H1 (cell line): ENCODE data around the gene PLXNA3. TPM values are rescaled to one million over a fixed set of nuclear protein-coding genes. Genes with fewer than 3 reads are reported as not detected.

Source experiments
- CHD7 ChIP-seq: fragments of 300-600 bp; sonication (generic); IDR thresholded peaks from 2 replicates; pipeline ENCODE4 v1.7.1; 2012; ENCODE audit warnings: low read length, moderate library complexity, mild to moderate bottlenecking, inconsistent platforms; ENCODE audit not compliant: insufficient replicate concordance
- RNF2 ChIP-seq: fragments of 200-900, 300-1000 bp; sonication (generic); IDR thresholded peaks from 2 replicates; pipeline ENCODE4 v1.7.1; 2016; ENCODE audit warnings: borderline replicate concordance, low read depth, mild to moderate bottlenecking, antibody characterized with exemption, low read length; ENCODE audit not compliant: poor library complexity, severe bottlenecking; ENCODE audit errors: missing control alignments
- RXRA ChIP-seq: IDR thresholded peaks from 2 replicates; pipeline ENCODE4 v1.6.1; 2011; ENCODE audit warnings: low read depth, mild to moderate bottlenecking, low read length, moderate library complexity; ENCODE audit not compliant: insufficient read depth
- polyA plus RNA-seq, 7 experiments: library from polyadenylated mRNA; depleted of rRNA in 3 of 7; stranded (reverse) in 5 of 7; unstranded in 2 of 7; fragments of >200 nt in 5 of 7; fragments of 200-250 nt in 2 of 7; gene quantifications; 1 replicate in 5 of 7; 2 replicates in 1 of 7; 4 replicates in 1 of 7; pipeline versions ENCODE4 v1.2.1 to v1.2.3, GENCODE V29; 2011 to 2013; ENCODE audit warnings: missing spikeins in 2 of 7, mixed read lengths in 2 of 7
- total RNA-seq: library from RNA; stranded (reverse); fragmentation: NEBNext Ultra II Directional; extraction: Animal tissue kit (Norgen Biotek cat#: 25700); gene quantifications from 2 replicates; pipeline ENCODE4 v1.2.1, GENCODE V29; 2021

The PLXNA3 gene
- total and polyA plus RNA-seq, 2 of the 8 experiments (the other 6 are each of a cell fraction or from before 2014, with no cell fraction given): 10.7 to 18.2 TPM

- no peak for TF ChIP-seq CHD7
- no peak for TF ChIP-seq RXRA
- no peak for TF ChIP-seq RNF2
Observed at GRCh38 chrX:154469114-154469513, 11.0 kb downstream of the PLXNA3 start (continued).
